IPS-NIHi7 (cell line): ENCODE data around the gene SLC12A7.
"Not testable (repeated sequence)": the region's sequence is repeated elsewhere in the genome, so short reads cannot be mapped to it uniquely, and the experiment has no call there.

Source experiments
- DNase-seq: peaks from one replicate; pipeline ENCODE4 v3.0.0; 2012; ENCODE audit warnings: mixed read lengths; ENCODE audit errors: extremely low spot score

SLC12A7 gene

DNA sequence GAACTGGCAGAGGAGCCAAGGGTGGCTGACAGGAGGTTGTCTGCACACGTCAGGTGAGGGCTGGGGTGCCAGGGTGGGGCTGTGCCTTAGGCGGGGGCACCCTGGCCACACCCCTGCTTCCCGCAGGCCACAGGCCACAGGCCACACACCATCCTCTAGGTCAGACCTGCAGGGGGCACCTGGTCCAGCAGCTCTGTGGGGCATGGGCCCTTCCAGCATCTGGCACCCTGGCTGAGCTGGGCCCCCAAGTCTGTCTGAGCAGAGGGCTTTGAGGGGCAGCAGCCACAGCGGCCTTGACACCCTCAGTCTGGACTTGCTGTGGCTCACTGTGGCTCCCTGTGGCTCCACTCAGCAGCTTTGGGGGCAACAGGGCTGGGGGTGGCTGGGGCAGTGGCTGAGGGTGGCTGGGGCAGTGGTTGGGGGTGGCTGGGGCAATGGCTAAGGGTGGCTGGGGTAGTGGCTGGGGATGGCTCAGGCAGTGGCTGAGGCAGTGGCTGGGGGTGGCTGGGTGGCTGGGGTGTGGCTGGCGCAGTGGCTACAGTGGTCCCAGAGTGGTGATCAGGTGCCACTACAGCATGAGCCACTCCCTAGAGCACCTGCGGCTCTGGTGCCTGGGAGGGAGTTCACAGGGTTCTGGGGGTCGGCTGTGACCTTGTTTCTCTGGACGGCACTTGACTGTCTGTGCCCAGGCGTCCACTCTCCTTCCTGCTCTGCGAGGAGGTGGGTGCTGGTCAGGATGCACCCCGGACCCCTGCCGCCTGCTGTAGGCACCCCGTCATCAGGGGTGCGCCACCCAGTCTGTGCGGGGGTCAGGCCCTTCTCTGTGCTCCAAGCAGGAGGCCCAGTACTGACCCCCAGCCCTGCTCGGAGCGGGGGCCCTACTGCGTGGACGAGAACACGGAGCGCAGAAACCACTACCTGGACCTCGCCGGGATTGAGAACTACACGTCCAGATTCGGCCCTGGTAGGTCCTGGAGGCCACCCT is 76.2 kb downstream of the SLC12A7 start:
- no peak for DNase-seq

- no peak for DNase-seq
Observed at GRCh38 chr5:1034986-1035385, 76.9 kb downstream of the SLC12A7 start.

- no peak for DNase-seq
Observed at GRCh38 chr5:1034421-1034905, 77.4 kb downstream of the SLC12A7 start.

DNA sequence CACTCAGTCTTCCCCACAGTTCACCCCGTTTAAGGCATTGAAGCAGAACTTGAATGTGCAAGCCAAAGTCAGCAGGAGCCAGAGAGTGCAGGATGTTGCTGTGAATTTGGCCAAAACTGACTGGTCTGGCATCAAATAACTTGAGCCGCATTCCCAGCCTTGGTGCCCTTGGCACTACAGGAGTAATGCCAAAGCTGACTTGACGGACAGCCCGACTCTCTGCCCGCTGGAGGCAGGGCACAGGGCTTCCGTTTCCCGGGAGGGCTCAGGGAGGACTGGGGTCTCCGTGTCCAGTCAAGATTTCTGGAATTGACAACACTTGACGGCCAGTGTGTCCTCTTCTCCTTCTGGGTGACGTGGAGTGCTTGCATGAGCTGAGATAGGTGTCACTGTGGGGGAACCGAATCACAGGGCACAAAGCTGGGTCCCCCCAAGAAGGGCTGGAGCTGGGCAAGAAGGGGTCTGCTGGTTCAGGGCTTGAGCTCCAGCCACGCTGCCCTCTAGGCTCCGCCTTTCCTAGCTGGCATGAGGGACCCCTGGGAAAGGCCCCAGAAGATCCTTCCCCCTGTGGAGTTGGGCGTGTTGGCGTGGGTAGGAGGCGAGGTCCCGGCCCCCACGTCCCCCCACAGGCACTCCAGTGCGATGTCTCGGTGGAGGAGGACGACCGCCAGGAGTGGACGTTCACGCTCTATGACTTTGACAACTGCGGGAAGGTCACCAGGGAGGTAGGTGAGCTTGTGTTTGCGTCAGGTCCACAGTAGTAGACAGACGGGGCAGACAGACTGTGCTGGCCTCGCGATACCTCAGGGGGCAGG is 78.0 kb downstream of the SLC12A7 start:
- no peak for DNase-seq

DNA sequence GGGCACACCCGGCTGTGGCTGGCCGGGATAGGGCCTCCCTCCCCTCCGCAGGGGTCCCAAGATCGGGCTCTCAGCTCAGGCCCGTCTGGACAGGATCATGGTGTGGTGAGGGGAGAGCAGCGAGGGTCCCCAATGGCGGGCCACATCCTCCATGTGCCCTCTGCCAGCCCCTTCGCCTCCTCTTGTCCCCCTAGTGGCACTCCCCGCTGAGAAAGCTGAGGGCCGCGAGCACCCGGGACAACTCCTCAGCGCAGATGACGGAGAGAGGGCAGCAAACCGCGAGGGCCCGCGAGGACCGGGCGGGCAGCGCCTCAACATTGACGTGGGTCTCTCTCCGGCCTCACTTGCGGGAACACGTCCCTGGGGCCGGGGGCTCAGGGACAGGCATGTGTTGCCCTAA is 78.7 kb downstream of the SLC12A7 start:
- DNase-seq, result no peak

DNA sequence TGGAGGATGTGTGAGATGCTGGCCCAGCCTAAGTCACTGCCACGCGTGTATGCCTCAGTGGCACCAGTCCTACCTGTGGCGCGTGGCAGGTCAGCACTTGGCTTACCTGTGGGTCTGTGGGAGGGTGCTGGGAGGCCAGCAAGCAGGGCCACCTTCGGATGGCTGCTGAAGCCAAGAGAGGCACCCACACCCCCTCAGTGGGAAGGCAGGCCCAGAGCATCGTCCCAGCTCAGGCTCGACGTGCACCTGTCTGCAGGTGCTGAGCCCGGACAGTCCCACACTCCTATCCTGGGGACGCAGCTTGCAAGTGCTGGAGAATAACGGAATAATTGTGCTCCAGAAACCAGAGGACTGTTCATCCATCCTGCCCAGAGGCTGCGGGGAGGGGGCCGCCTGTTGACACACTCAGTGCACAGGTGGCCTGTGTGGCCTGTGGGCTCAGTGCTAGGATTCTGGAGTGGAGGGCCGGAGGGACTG is 79.3 kb downstream of the SLC12A7 start:
- no peak for DNase-seq

DNA sequence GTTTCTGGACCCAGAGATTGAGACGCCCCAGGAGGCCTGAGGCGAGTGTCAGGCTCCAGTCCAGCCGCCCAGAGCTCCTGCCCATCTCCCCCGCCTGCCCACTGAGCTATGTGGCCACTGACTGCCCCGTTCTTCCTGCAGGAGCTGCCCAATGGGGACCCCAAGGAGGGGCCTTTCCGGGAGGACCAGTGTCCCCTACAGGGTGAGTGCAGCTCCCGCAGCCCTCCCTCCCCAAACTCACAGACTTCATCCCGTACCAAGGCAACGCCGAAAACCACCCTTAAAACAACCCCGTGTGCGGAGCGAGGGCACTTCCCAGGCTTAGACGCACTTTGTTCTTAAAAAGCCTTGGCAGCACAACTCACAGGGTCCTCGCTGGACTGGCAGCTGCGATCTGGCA is 79.9 kb downstream of the SLC12A7 start:
- no peak for DNase-seq

DNA sequence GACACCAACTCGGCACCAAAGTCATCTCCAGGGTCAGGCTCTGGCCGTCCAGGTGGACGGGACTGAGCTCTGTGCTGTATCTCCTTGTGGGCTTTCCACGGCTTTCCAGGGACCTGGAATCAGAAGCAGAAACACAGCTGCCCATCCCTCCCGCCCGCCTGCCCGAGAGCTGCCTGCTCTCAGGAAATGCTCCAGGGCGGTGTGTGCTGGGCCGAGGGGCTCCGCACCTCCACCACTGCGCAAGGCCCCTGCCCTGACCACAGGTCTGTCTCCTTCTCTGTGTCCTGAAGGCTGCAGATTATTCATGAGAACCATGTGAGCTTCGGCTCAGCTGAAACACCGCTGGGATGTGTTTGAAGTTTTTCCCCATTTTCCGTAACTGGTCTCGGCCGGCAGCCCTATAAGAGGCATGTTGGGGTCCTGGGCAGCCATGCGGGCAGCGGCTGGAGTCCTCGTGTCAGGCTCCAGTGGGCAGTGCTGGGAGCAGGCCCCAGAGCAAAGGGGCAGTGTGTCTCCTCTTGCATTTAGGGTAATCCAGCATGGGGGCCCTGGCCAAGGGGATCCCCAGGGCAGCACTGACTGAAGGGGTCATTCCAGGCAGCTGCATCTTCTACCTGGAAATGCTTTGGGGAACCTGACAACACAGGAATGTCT is 80.4 kb downstream of the SLC12A7 start:
- DNase-seq, result no peak

- DNase-seq, result no peak
Observed at GRCh38 chr5:1030801-1031271, 81.0 kb downstream of the SLC12A7 start.

- DNase-seq, result no peak
Observed at GRCh38 chr5:1029945-1030625, 81.8 kb downstream of the SLC12A7 start.

- no peak for DNase-seq
Observed at GRCh38 chr5:1029282-1029944, 82.5 kb downstream of the SLC12A7 start.

- DNase-seq, result no peak
Observed at GRCh38 chr5:1028481-1029281, 83.2 kb downstream of the SLC12A7 start.

DNA sequence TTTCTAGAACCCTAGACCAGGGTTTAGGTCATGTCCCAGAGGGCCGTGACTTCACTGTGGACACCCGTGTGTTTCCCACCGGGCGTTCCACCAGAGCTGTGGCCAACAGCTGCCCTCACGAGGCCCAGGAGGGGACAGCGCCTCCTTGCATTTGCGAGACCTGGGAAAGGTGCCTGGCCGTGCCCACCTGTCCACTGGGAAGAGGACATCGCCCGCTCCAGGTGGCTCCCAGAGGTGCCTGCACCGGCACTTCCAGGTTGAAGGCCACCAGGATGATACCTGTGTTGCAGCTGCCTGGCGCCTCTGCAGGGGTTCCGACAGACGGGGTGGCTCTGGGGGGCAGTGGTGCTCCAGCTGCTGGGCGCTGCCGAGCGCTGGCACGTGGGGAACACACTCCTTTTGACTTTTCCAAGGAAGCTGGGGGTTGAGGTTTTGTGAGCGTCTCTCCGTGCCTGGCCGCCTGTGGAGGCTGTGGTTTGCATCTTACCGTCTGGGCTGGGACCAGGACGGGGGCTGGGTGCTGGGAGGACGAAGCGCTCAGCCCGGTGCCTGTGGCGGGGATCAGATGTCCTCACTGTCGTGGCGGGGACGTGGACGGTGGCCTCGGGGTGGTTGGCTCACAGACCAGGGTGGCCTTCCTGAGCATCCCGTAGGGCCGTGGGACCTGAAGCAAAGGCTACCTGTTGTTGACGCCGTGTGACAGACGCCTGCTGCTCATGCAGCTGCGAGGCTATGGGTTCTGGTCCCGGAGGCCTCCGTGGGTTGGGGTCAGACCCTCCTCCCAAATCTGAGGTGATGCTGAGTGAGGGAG is 84.0 kb downstream of the SLC12A7 start:
- no peak for DNase-seq

- no peak for DNase-seq
Observed at GRCh38 chr5:1026700-1027621, 84.9 kb downstream of the SLC12A7 start.

DNA sequence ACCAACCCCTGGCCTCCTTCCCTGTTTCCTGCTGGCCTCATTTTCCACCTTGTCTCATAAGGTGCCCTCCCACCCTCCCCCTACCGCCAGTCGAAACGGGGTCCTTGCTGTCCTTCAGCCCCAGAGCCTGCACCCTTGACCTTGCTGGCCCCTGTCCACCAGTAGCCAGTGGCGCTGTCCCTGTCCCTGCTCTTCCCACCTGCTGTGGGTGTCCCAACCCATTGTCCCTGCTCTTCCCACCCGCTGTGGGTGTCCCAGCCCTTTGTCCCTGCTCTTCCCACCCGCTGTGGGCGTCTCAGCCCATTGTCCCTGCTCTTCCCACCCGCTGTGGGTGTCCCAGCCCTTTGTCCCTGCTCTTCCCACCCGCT is 89.9 kb downstream of the SLC12A7 start:
- DNase-seq, result not testable (repeated sequence)

DNA sequence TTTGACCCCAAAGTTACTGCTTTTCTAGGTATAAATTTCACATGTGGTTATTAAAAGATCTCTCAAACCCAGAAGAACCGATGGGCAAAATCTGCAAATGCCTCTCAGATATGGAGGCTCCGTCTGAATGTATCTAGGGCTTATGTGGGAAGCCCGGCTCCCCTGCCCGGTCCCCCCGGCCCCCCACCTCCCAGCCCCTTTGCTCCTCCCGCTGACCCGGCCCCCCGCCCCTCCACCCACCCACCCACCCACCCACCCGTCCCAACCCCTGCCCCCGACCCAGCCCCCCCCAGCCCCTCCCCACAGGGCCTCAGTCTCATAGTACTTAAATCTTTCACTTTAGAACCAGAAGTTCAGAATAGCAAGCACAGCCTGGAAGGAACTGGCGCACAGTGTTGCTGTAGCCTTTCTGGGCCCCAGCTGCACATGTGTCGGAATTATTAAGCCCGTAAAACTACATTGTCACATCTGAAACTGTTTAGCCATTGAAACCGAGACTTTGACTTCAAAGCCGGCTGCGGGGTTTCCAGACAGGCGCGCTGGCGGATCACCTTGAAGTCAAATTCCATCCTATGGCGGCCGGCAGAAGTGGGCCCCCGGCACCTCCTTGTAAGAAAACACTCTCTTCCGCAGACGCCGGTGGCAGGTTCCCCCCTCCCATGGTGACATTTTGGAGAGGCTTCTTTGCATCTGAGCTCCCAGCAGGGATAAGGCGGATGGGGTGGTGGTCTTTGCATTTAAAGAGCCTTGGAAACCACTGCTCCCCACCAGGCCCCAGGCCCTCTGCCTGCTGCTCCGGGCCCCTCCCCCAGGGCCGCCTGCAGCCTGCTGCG is 90.5 kb downstream of the SLC12A7 start:
- peak; percentile 69 for DNase-seq

DNA sequence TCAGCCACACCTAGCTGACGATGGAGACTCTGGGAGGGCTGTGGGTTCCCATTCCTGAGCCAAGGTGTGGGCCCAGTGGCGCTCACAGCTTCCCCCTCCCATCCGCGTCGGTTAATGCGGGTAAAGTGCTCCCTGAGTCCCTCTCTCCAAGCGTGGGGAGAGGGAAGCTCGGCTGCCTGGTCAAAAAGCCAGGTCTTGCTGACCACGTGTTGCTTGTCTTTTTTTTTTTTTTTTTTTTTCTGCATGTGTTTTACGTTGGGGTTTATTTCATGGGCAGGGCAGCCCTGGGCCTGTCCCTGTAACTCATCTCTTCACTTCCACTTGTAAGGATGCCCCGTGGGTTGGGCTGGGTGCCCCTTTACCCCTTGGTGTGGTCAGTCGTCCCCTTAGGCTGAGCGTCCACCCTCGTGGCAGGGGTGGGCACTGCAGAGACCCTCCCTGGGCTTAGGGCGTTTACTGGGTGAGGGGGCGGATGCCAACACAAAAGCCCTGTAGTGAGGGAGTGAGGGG is 91.4 kb downstream of the SLC12A7 start:
- no peak for DNase-seq
